ENCODE measurements around the gene SP2. TPM values are rescaled to one million over a fixed set of nuclear protein-coding genes. Genes with fewer than 3 reads are reported as not detected.
A peak's percentile ranks its signal among the peaks of the same experiment; 100 is the strongest.

Gene SP2
- polyA plus RNA-seq, 1 donor: 17.9 TPM

DNA sequence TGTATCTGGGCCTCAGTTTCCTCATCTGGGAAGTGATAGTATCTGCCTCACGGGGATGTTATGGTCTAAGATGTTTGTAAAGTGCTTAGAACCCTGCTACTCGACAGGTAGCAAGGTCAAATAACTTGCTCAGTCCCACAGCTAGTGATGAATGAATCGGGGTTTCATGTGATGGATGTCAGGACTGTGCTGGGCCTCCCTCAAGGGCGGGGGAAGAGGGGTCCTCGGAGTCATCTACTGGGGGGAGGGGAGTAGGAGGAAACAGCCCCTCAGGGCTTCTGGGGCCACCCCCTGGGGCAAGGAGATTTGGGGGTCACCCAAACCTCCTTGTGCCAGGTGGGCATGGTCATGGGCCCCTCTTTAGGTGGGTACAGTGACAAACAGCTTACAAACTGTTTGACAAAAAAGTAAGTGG lies 46.1 kb downstream of the SP2 start:
- DNase-seq: no peak
- Histone ChIP-seq H3K4me3 (ENCODE audit: low read length) (peak overlapping the region; percentile 66), H3K9me3 (ENCODE audit: control insufficient read depth, low read depth, low read length) (no peaks in the 10 kb centered on the region), H3K4me1 (ENCODE audit: control insufficient read depth, insufficient read depth, low read length) (peaks cover 24% of the 10 kb centered on the region), H3K27ac (ENCODE audit: low read length) (peak overlapping the region; percentile 79), H3K27me3 (ENCODE audit: control insufficient read depth, insufficient read depth, low read length) (no peaks in the 10 kb centered on the region), H3K36me3 (ENCODE audit: control insufficient read depth, insufficient read depth, low read length) (peaks cover 22% of the 10 kb centered on the region)
- no CpG with 5 or more reads among the region's 5 CpGs for WGBS (ENCODE audit: insufficient coverage, low lambda C conversion rate)

DNA sequence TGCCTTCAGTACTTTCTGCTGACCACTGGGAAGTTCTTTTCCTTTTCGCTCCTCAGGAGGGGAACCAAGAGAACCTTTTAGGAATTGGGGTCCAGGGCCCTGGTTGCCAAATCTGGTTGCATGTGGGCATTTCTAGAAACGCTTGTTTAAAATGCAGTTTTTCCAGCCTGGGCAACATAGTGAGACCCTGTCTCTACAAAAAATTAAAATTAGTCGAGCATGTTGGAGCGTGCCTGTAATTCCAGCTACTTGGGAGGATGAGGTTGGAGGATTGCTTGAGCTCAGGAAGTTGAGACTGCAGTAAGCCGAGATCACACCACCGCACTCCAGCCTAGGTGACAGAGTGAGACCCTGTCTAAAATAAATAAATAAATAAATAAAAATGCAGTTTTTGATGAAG lies 46.5 kb downstream of the SP2 start:
- Histone ChIP-seq H3K27me3 (ENCODE audit: control insufficient read depth, insufficient read depth, low read length) (no peaks in the 10 kb centered on the region), H3K27ac (ENCODE audit: low read length) (peak overlapping the region; percentile 79), H3K36me3 (ENCODE audit: control insufficient read depth, insufficient read depth, low read length) (peaks cover 22% of the 10 kb centered on the region), H3K4me3 (ENCODE audit: low read length) (peak overlapping the region; percentile 66), H3K4me1 (ENCODE audit: control insufficient read depth, insufficient read depth, low read length) (peaks cover 26% of the 10 kb centered on the region), H3K9me3 (ENCODE audit: control insufficient read depth, low read depth, low read length) (no peaks in the 10 kb centered on the region)
- 80% methylated on average over 1 of the region's 6 CpGs for WGBS (ENCODE audit: insufficient coverage, low lambda C conversion rate)
- DNase-seq: no peak

DNA sequence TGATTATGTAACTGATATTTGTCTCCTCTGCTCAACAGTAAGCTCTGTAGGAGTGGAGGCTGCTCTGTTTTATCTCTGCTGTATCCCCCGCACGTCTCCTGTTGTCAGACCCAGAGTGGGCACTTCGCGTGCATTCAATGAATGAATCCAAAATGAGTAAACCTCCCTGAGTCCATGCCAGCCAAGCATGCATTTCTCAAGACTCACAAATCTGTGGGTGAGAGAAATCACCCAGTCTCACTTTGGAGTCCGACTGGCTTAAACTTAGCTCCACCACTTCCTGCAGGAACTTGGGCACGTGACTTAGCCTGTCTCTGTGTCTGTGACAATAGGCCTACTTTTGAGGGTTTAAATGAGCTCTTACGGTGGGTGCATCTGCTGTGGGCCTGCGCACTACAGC lies 49.0 kb downstream of the SP2 start:
- Histone ChIP-seq H3K27ac (ENCODE audit: low read length) (no peak overlapping the region), H3K9me3 (ENCODE audit: control insufficient read depth, low read depth, low read length) (no peaks in the 10 kb centered on the region), H3K4me3 (ENCODE audit: low read length) (no peak overlapping the region), H3K4me1 (ENCODE audit: control insufficient read depth, insufficient read depth, low read length) (peaks cover 50% of the 10 kb centered on the region), H3K27me3 (ENCODE audit: control insufficient read depth, insufficient read depth, low read length) (no peaks in the 10 kb centered on the region), H3K36me3 (ENCODE audit: control insufficient read depth, insufficient read depth, low read length) (peaks cover 35% of the 10 kb centered on the region)
- DNase-seq: no peak
- no CpG with 5 or more reads among the region's 8 CpGs for WGBS (ENCODE audit: insufficient coverage, low lambda C conversion rate)

DNA sequence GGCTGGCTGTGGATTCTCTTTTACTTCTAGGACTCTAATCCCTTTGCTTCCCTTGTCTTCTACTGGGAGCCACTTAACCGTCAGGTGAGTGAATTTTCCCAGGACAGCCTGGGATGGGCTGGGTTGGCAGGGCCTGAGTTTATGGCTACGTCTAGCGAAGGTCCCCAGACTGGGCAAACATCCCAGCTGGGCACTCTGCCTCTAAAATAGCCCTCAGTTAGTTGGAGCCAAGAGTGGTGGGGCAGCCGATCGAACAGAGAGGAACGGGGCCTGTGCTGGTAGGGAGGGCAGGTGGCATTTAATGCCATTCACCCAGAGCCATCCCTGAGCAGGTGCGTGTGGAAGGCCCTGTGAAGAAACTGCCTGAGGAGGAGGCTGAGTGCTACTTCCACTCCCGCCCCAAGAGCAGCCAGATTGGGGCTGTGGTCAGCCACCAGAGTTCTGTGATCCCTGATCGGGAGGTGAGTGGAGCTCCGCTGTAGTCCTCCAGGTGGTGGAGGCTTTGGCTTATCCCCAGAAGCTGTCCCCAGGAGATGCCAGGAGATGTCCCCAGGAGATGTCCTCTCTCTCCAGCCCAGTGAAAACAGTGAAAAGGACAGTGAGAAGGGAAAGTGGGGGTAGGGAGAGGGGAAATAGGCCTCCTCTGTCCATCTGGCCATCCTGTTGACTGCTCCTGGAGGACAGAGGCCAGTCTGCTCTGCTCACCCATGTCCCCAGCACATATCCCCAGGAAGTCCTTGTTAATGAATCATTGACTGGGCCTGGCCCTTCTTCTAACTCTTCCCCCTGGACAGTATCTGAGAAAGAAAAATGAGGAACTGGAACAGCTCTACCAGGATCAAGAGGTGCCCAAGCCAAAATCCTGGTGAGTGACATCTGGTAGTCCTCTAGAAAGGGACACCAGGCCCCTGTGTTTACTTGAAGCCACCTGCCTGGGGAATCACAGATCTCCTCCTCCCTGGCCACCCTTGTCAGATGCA lies 49.8 kb downstream of the SP2 start:
- peaks cover 40% of the 10 kb centered on the region for H3K36me3 ChIP-seq (ENCODE audit: control insufficient read depth, insufficient read depth, low read length)
- no peak overlapping the region for H3K4me3 ChIP-seq (ENCODE audit: low read length)
- no CpG with 5 or more reads among the region's 10 CpGs for whole genome bisulfite sequencing (ENCODE audit: insufficient coverage, low lambda C conversion rate)
- no peaks in the 10 kb centered on the region for H3K27me3 ChIP-seq (ENCODE audit: control insufficient read depth, insufficient read depth, low read length)
- H3K9me3 ChIP-seq (ENCODE audit: control insufficient read depth, low read depth, low read length): no peaks in the 10 kb centered on the region
- no peak for DNase-seq
- H3K27ac ChIP-seq (ENCODE audit: low read length): peak overlapping the region; percentile 7
- peaks cover 55% of the 10 kb centered on the region for H3K4me1 ChIP-seq (ENCODE audit: control insufficient read depth, insufficient read depth, low read length)

DNA sequence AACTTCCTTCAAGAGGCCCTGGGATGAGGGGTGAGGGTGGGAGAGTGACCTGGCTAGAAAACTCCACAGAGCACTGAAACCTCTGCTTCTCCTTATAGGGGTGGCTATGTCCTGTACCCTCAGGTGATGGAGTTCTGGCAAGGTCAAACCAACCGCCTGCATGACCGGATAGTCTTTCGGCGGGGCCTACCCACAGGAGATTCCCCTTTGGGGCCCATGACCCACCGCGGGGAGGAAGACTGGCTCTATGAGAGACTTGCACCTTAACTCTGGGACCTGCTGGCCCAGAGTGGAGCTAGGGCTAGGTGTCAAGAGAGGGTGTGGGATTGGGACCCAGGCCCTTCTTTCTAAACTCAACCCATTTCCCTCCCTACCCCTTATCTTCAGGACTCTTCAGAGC lies 50.5 kb downstream of the SP2 start:
- no CpG with 5 or more reads among the region's 6 CpGs for WGBS (ENCODE audit: insufficient coverage, low lambda C conversion rate)
- Histone ChIP-seq H3K27ac (ENCODE audit: low read length) (peak overlapping the region; percentile 7), H3K4me1 (ENCODE audit: control insufficient read depth, insufficient read depth, low read length) (peaks cover 58% of the 10 kb centered on the region), H3K27me3 (ENCODE audit: control insufficient read depth, insufficient read depth, low read length) (no peaks in the 10 kb centered on the region), H3K9me3 (ENCODE audit: control insufficient read depth, low read depth, low read length) (no peaks in the 10 kb centered on the region), H3K4me3 (ENCODE audit: low read length) (no peak overlapping the region), H3K36me3 (ENCODE audit: control insufficient read depth, insufficient read depth, low read length) (peaks cover 45% of the 10 kb centered on the region)
- no peak for DNase-seq

DNA sequence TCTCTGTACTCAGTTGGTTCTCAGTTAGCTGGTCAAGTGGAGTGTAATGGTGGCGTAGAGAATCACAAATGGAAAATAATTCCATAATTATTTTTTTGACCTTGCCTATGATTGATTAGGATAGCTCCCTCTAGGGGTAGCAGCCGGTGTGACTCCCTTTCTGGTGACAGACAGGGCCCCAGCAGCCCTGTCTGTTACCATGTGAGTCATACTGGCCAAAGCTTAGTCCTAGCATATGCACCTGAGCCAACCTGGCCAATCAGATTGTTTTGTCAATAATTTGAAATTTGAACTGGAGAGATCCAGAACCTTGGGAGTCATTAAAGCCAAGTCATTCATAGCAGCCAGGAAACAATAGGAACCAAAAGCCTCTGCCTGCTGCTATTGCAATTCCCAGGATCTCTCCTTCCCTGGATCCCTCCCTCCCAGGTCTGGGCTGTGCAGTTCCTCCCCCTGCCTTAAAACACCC lies 50.9 kb downstream of the SP2 start:
- no peak overlapping the region for H3K4me3 ChIP-seq (ENCODE audit: low read length)
- H3K36me3 ChIP-seq (ENCODE audit: control insufficient read depth, insufficient read depth, low read length): peaks cover 49% of the 10 kb centered on the region
- H3K9me3 ChIP-seq (ENCODE audit: control insufficient read depth, low read depth, low read length): no peaks in the 10 kb centered on the region
- no peaks in the 10 kb centered on the region for H3K27me3 ChIP-seq (ENCODE audit: control insufficient read depth, insufficient read depth, low read length)
- DNase-seq: peak; percentile 89 to 93
- WGBS (ENCODE audit: insufficient coverage, low lambda C conversion rate): no CpG with 5 or more reads among the region's 2 CpGs
- H3K27ac ChIP-seq (ENCODE audit: low read length): peak overlapping the region; percentile 73
- peaks cover 63% of the 10 kb centered on the region for H3K4me1 ChIP-seq (ENCODE audit: control insufficient read depth, insufficient read depth, low read length)

DNA sequence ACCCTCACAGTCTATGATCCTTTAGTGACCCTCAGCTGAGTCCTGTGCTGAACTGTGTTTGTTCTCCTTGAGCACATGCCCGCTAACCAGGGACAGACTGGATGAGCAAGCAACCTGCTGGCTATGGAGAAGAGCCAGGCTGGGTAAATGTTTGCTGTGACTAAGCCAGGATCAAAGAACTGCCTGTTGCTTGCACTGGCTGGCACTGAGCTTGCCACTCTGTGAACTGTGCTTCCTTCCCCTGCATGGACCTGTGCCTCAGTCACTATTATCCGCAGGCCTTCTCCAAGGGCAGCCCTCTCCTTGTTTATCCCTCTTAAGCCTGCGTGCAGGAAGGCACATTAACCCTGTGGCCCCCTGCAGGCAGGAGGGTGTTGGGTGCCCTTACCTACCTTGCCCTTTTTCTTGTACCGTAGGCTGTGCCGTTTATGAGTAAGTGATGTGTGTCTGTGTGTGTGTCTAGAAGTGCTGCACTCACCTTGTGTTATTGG lies 52.7 kb downstream of the SP2 start:
- DNase-seq: no peak
- H3K27me3 ChIP-seq (ENCODE audit: control insufficient read depth, insufficient read depth, low read length): no peaks in the 10 kb centered on the region
- H3K4me3 ChIP-seq (ENCODE audit: low read length): no peak overlapping the region
- H3K4me1 ChIP-seq (ENCODE audit: control insufficient read depth, insufficient read depth, low read length): peaks cover 64% of the 10 kb centered on the region
- no CpG with 5 or more reads among the region's 5 CpGs for WGBS (ENCODE audit: insufficient coverage, low lambda C conversion rate)
- no peaks in the 10 kb centered on the region for H3K9me3 ChIP-seq (ENCODE audit: control insufficient read depth, low read depth, low read length)
- peaks cover 58% of the 10 kb centered on the region for H3K36me3 ChIP-seq (ENCODE audit: control insufficient read depth, insufficient read depth, low read length)
- peak overlapping the region; percentile 99 for H3K27ac ChIP-seq (ENCODE audit: low read length)

DNA sequence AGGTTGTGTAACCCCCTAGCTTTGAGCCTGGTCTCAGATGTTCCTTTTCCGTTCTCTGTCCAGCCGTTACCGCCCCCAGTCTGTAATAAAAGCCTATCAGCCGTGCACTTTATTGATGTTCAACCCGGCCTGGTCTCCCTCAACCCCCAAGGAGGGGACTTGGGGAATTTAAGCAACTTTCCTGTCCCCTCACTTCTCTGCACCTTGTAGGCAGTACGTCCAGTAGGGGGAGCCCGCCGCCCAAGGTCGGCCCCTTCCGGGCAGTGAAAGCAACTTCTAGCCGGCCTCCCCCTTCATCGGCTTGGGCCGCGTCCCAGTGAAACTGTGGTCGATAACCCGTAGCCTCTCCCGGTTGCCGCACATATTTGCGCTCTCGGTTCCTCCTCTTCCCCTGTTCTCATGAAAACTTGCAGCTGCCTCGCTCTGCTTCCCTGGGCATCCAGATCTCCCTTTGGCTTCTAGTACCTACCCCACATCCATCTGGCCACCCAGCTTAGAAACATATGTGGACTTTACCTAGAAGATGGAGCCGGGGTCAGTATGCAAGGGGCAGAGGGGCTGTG lies 53.2 kb downstream of the SP2 start:
- no CpG with 5 or more reads among the region's 22 CpGs for WGBS (ENCODE audit: insufficient coverage, low lambda C conversion rate)
- peaks cover 61% of the 10 kb centered on the region for H3K36me3 ChIP-seq (ENCODE audit: control insufficient read depth, insufficient read depth, low read length)

DNA sequence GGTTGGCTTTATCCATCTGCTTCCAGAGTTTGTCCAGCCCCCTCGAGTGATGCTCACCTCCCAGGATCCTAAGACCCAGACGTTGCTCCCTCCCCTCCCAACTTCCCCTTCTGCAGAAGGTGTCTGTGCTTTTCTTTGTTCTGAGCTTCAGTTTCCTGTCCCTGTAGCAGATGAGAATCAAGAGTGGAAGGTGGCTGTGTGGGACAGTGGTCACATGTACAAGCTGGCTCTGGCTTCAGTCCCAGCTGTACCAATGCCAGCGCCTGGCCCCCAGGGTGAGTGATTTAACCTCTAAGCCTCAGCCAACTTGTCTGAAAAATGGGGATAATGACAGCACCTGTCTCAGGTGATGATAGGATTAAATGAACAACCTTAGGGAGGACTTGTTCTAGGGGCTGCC lies 53.9 kb downstream of the SP2 start:
- WGBS (ENCODE audit: insufficient coverage, low lambda C conversion rate): 20% methylated on average over 1 of the region's 3 CpGs
- H3K27me3 ChIP-seq (ENCODE audit: control insufficient read depth, insufficient read depth, low read length): no peaks in the 10 kb centered on the region
- H3K4me1 ChIP-seq (ENCODE audit: control insufficient read depth, insufficient read depth, low read length): peaks cover 68% of the 10 kb centered on the region
- peak in 1 of 2 donors; percentile 58 for DNase-seq
- H3K36me3 ChIP-seq (ENCODE audit: control insufficient read depth, insufficient read depth, low read length): peaks cover 58% of the 10 kb centered on the region
- H3K4me3 ChIP-seq (ENCODE audit: low read length): no peak overlapping the region
- no peaks in the 10 kb centered on the region for H3K9me3 ChIP-seq (ENCODE audit: control insufficient read depth, low read depth, low read length)
- peak overlapping the region; percentile 99 for H3K27ac ChIP-seq (ENCODE audit: low read length)

More for the DNA sequence above, 53.2 kb downstream of the SP2 start:
- peaks cover 68% of the 10 kb centered on the region for H3K4me1 ChIP-seq (ENCODE audit: control insufficient read depth, insufficient read depth, low read length)
- peak; percentile 77 to 88 for DNase-seq
- H3K9me3 ChIP-seq (ENCODE audit: control insufficient read depth, low read depth, low read length): no peaks in the 10 kb centered on the region
- no peaks in the 10 kb centered on the region for H3K27me3 ChIP-seq (ENCODE audit: control insufficient read depth, insufficient read depth, low read length)
- H3K27ac ChIP-seq (ENCODE audit: low read length): peak overlapping the region; percentile 99
- H3K4me3 ChIP-seq (ENCODE audit: low read length): peak overlapping the region; percentile 2

DNA sequence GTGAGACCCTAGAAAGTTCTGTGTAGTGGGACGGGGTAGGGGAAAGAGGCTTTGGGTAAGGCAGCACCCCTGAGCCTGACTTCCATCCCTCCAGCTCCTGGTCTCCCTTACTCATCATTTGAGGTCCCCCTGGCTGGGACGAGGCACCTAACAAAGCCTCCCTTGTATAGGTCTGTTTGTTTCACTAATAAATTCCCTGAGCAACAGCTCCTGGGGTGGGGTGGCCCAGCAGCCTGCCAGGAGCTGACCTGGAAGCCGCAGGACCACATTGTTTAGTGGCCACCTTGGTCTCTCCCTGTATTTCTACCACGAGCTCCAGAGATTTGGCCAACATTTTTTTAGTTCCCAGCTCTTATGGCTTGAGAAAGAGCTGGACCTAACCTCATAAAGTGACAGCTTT lies 54.4 kb downstream of the SP2 start:
- Histone ChIP-seq H3K27me3 (ENCODE audit: control insufficient read depth, insufficient read depth, low read length) (no peaks in the 10 kb centered on the region), H3K27ac (ENCODE audit: low read length) (peak overlapping the region; percentile 99), H3K4me1 (ENCODE audit: control insufficient read depth, insufficient read depth, low read length) (peaks cover 68% of the 10 kb centered on the region), H3K36me3 (ENCODE audit: control insufficient read depth, insufficient read depth, low read length) (peaks cover 54% of the 10 kb centered on the region), H3K9me3 (ENCODE audit: control insufficient read depth, low read depth, low read length) (no peaks in the 10 kb centered on the region), H3K4me3 (ENCODE audit: low read length) (no peak overlapping the region)
- WGBS (ENCODE audit: insufficient coverage, low lambda C conversion rate): no CpG with 5 or more reads among the region's 4 CpGs
- DNase-seq: peak in 1 of 2 donors; percentile 46
